ENCODE measurements around the gene TMEM59L. TPM values are rescaled to one million over a fixed set of nuclear protein-coding genes. Genes with fewer than 3 reads are reported as not detected.

Gene TMEM59L
- total and polyA plus RNA-seq, 2 of the 13 experiments (the other 11 are each of a cell fraction or from before 2014, with no cell fraction given), result 0.97 to 5.5 TPM

DNA sequence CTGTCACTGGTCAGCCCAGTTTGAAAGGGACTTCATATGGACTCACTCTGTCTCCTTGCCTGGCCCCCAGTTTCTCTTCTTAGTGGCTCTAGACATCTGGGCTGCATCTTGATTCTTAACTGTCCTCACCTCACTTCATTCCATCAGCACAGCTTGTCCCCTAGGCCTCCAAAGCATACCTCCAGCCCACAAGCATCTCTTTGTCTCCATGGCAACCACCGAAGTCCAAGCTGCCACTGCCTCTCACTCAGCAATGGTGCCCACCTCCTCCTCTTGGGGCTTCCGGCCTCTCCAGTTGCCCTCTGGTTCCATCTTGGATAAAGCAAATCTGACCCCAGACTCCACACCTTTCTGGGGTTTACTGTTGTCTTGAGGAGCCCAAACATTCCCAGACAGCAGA is 14.2 kb downstream of the TMEM59L start:
- Histone ChIP-seq H2AFZ (ENCODE audit: low read length) (no peak overlapping the region), H3K4me1 (ENCODE audit: insufficient read depth, low read length) (no peaks in the 10 kb centered on the region), H3K4me2 (ENCODE audit: low read depth, low read length) (no peak overlapping the region), H3K27me3 (ENCODE audit: control insufficient read depth in 1 of 2, insufficient read depth in 2 of 2, low read length in 2 of 2) (peaks cover 0 to 8% of the 10 kb centered on the region in 2 experiments; a peak in 2 of 5 replicates), H3K27ac (ENCODE audit: extremely low read length, insufficient read depth, low read length) (no peak overlapping the region), H4K20me1 (ENCODE audit: insufficient read depth, low read length) (no peaks in the 10 kb centered on the region), H3K9ac (ENCODE audit: insufficient read depth, low read depth, low read length) (no peak overlapping the region), H3K79me2 (ENCODE audit: insufficient read depth, low read length) (no peaks in the 10 kb centered on the region), H3K4me3 (replicated peaks in 1 of 3; ENCODE audit: insufficient read depth in 1 of 3, low read depth in 2 of 3, low read length in 3 of 3) (no peak overlapping the region), H3K9me3 (ENCODE audit: low read length) (no peaks in the 10 kb centered on the region), H3K36me3 (replicated peaks in 1 of 2; ENCODE audit: control insufficient read depth in 1 of 2, insufficient read depth in 2 of 2, low read length in 2 of 2) (no peaks in the 10 kb centered on the region)
- DNase-seq (ENCODE audit: low spot score) (no peak), FAIRE-seq (no peak), ATAC-seq (no peak)
- intact Hi-C loops (cut with micrococcal nuclease; ENCODE audit: unreplicated experiment), result no loop called here
- in situ Hi-C loops (cut with HindIII; ENCODE audit: extremely low pct_ligation_motif_present, low pct_unique_long_range_greater_than_20kb), result no loop called here
- POLR2A ChIA-PET, result no interaction called here
- TF ChIP-seq RFX1 (IDR thresholded peaks at IDR 0.05), result peak; percentile 7; the same call in 1 of the 2 replicates
- no peak for TF ChIP-seq NR2F1 (CRISPR knock-in tag; IDR thresholded peaks at IDR 0.05)
- BruUV-seq (replicated peaks), result no TSS peak
- CTCF ChIA-PET (ENCODE audit: low intra/inter-chr PET ratio, low total read pairs), result no interaction called here
- WGBS (ENCODE audit: low lambda C conversion rate), result 37% methylated on average over 2 of the region's 2 CpGs

DNA sequence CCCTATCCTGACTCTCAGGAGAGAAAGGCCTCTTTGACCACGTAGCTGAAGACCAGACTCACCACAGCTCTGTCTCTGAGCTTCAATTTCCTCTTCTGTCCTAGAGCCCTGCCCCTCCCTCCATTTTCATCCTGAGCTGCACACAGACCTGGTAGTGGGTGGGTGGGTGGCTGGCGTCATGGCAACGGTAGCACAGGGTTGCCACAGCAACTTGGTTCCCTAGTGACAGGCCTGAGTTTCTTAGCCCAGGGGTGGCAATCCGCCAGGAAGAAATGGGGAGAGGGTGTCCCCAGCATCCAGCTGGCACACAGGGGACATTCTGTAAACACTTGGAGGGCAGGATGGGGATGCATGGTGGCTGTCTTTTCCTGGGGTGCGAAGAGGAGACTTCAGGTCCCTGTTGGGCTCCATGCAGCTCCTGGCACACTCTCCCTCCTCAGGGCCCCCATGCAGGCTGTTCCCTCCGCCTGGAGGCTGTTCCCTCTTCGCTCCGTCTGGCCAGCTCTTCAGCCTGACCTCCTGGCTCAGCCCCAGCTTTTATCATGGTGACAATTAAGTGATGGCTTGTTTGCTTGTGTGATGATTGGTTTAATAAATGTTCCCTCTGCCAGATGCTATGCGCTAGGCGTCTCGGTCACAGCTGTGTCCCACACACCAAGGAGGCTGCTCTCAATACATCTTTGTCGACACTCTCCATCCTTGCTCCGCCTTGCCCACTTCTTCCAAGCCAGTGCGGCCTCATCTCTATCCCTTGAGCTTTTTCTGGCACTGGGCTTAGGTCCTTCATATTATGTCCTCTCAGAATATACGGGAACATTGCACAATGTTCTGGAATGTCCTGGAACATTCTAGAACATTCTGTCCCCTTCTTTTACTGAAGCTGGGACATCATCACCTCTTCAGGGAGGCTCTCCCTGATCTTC is 16.8 kb downstream of the TMEM59L start:
- POLR2A ChIA-PET, result no interaction called here
- FAIRE-seq (no peak), DNase-seq (ENCODE audit: low spot score) (no peak), ATAC-seq (no peak)
- 51% methylated on average over 14 of the region's 15 CpGs for WGBS (ENCODE audit: low lambda C conversion rate)
- no peaks in the 10 kb centered on the region for H4K20me1 ChIP-seq (ENCODE audit: insufficient read depth, low read length)
- intact Hi-C loops (cut with micrococcal nuclease; ENCODE audit: unreplicated experiment), result no loop called here
- H2AFZ ChIP-seq (ENCODE audit: low read length), result no peak overlapping the region
- H3K79me2 ChIP-seq (ENCODE audit: insufficient read depth, low read length), result no peaks in the 10 kb centered on the region
- no peak overlapping the region for H3K4me2 ChIP-seq (ENCODE audit: low read depth, low read length)
- TF ChIP-seq POLR2AphosphoS2 (IDR thresholded peaks at IDR 0.05; ENCODE audit: low read depth, low read length), result no peak
- TF ChIP-seq CEBPB (IDR thresholded peaks at IDR 0.05; ENCODE audit: borderline replicate concordance, low read depth, low read length), result 0 out of 2 replicates have a peak, but pooled peaks have one; percentile 38
- 0 out of 2 replicates have a peak, but pooled peaks have one; percentile 14 for TF ChIP-seq RFX1 (IDR thresholded peaks at IDR 0.05)
- no peaks in the 10 kb centered on the region for H3K9me3 ChIP-seq (ENCODE audit: low read length)
- H3K27ac ChIP-seq (ENCODE audit: extremely low read length, insufficient read depth, low read length), result no peak overlapping the region
- in situ Hi-C loops (cut with HindIII; ENCODE audit: extremely low pct_ligation_motif_present, low pct_unique_long_range_greater_than_20kb), result no loop called here
- no TSS peak for BruUV-seq (replicated peaks)
- CTCF ChIA-PET (ENCODE audit: low intra/inter-chr PET ratio, low total read pairs), result no interaction called here
- peaks cover 0 to 14% of the 10 kb centered on the region in 2 experiments; a peak in 2 of 5 replicates for H3K27me3 ChIP-seq (ENCODE audit: control insufficient read depth in 1 of 2, insufficient read depth in 2 of 2, low read length in 2 of 2)
- H3K4me1 ChIP-seq (ENCODE audit: insufficient read depth, low read length), result peaks cover 11% of the 10 kb centered on the region
- no peaks in the 10 kb centered on the region for H3K36me3 ChIP-seq (replicated peaks in 1 of 2; ENCODE audit: control insufficient read depth in 1 of 2, insufficient read depth in 2 of 2, low read length in 2 of 2)
- no peak overlapping the region for H3K4me3 ChIP-seq (replicated peaks in 1 of 3; ENCODE audit: insufficient read depth in 1 of 3, low read depth in 2 of 3, low read length in 3 of 3)
- no peak overlapping the region for H3K9ac ChIP-seq (ENCODE audit: insufficient read depth, low read depth, low read length)
